ENCODE measurements around the gene CORO6.

The CORO6 gene

DNA sequence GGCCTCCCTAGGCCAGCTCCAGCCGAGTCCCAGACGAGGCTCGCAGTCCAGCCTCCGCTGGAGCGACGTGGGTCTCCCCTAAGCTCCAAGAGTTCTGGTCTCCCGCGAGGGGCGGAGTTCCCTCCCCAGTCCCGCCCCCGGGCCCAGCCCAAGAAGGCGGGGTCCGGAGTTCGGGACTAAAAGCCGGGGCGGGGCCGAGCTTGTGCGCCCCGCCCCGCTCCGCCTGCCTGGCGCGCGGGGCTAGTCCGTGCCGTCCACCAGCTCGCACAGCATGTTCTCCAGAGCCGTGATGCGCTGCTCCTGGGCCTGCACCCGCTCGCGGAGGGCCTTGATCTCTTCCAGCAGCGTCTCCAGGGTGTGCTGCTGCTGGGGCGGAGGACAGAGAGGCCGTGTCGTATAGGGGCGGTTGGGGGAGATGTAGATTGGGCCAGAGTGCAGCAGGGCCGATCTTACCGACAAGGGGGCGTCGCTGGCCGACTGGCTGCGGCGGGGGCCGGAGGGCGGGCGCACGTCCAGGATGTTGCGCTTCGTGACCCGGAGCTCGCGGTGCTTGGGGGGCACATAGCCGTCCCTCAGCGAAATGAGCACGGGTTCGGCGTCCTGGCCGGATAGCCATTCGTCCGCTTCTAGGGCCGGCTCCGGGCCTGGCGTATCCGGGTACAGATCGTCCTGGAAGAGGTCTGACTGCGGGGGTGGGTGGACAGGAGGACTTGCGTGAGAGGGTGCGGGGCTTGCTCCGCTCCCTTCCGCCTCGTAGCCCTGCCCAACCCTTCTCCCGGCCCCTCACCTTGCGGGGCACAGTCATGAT, 7.0 kb downstream of the CORO6 start:
- H3K4me1 ChIP-seq, result peaks cover 8% of the 10 kb centered on the region
- in situ Hi-C loops (cut with MboI; ENCODE audit: low sequenced_read_pairs), result loop anchor here (5.0 to 25.0 kb wide), 2 partner anchors 48 to 322 kb away; partner anchors contain the start of genes ABHD15, EFCAB5, SSH2 and TP53I13

DNA sequence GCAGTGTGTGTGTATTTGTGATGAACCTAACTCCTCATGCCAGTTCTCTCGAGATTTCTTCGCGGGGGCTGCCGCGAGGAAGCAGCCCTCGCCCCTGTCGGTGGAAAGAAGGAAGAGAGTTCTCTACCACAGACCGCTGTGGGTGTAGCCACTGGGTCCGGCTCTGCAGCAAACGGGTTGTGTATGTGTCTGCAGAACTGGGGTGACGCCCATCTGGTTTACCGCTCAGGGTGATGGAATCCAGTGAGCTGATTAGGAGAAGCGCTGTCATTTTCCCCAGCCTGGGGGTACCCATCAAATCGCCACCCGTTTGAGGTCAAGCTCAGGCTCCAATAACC, 7.7 kb downstream of the CORO6 start:
- no peaks in the 10 kb centered on the region for H3K27me3 ChIP-seq (ENCODE audit: low read depth)
- peaks cover 3% of the 10 kb centered on the region; the same call in 1 of the 2 replicates for H3K36me3 ChIP-seq (replicated peaks)
- H3K9me3 ChIP-seq, result no peaks in the 10 kb centered on the region
- no peak for DNase-seq (ENCODE audit: low spot score in 2 of 2)
- in situ Hi-C loops (cut with MboI; ENCODE audit: low sequenced_read_pairs), result loop anchor here (5.0 to 25.0 kb wide), 2 partner anchors 48 to 322 kb away; partner anchors contain the start of genes ABHD15, EFCAB5, SSH2 and TP53I13
- H3K4me3 ChIP-seq, result no peak overlapping the region
- peaks cover 8% of the 10 kb centered on the region for H3K4me1 ChIP-seq

More for the DNA sequence above, 7.0 kb downstream of the CORO6 start:
- no peak for DNase-seq (ENCODE audit: low spot score in 2 of 2)
- Histone ChIP-seq H3K36me3 (replicated peaks) (peaks cover 3% of the 10 kb centered on the region; the same call in 1 of the 2 replicates), H3K4me3 (no peak overlapping the region), H3K27me3 (ENCODE audit: low read depth) (no peaks in the 10 kb centered on the region), H3K9me3 (no peaks in the 10 kb centered on the region)

DNA sequence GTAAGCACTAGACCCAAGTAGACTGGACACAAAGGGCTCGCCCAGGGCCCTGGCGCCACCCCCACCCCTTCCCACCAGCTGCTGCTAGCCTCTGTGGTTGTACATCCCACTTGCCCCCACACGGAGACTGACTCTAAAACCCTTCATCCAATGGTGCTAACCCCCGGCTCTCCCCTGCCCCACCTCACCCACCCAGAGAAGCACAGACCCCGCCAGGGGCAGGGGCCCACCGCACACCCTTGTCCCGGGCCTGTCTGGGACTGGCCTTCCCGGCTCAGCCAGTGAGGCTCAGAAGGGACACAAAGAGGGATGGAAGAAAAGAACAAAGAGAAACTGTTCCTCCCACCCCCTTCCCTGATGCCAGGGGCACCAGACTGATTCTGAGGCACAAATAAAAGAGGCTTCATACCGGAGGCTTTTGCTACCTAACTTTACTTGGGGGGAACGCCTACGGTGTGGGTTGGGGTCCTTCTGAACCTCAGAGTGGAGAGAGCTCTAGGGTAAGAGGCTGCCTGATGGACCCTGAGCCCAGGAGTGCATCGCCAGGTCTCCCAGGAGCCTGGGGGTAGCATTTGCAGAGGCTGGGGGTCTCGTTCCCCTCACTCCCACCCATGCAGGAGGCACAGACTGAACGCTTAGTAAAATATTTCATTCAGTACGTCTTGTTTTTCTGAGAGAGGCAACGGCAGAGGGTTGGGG, 8.2 kb downstream of the CORO6 start:
- DNase-seq (ENCODE audit: low spot score in 2 of 2), result no peak
- in situ Hi-C loops (cut with MboI; ENCODE audit: low sequenced_read_pairs), result loop anchor here (5.0 to 25.0 kb wide), 2 partner anchors 47 to 323 kb away; partner anchors contain the start of genes ABHD15, EFCAB5, SSH2 and TP53I13
- peaks cover 8% of the 10 kb centered on the region for H3K4me1 ChIP-seq

DNA sequence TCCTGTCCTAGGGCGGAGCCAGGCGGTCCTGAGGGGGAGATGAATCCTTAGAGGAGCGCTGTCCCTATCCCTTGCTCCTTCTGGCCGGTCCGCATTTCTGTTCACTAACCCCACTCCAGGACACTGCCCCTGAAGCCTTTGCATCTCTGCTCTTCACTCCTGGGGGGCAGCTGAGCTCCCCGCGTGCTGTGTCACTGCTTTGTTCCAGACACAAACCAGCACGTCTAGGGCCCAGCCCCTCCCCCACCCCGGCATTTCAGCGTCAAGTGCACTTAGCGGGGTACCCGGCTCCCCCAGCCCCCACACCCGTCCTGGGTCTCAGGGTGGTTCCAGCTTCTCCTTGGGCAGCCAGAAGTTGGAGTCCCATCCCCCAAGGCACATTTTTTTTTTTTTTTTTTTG, 8.9 kb downstream of the CORO6 start:
- Histone ChIP-seq H3K36me3 (replicated peaks) (peaks cover 3% of the 10 kb centered on the region; the same call in 1 of the 2 replicates), H3K9me3 (no peaks in the 10 kb centered on the region), H3K27me3 (ENCODE audit: low read depth) (no peaks in the 10 kb centered on the region), H3K4me1 (peaks cover 8% of the 10 kb centered on the region), H3K4me3 (no peak overlapping the region)
- no peak for DNase-seq (ENCODE audit: low spot score in 2 of 2)
- in situ Hi-C loops (cut with MboI; ENCODE audit: low sequenced_read_pairs), result loop anchor here (25.0 kb wide), 1 partner anchor 323 kb away; the partner anchor contains the start of genes EFCAB5 and SSH2

More for the DNA sequence above, 8.2 kb downstream of the CORO6 start:
- Histone ChIP-seq H3K4me3 (no peak overlapping the region), H3K36me3 (replicated peaks) (peaks cover 3% of the 10 kb centered on the region; the same call in 1 of the 2 replicates), H3K9me3 (no peaks in the 10 kb centered on the region), H3K27me3 (ENCODE audit: low read depth) (no peaks in the 10 kb centered on the region)

DNA sequence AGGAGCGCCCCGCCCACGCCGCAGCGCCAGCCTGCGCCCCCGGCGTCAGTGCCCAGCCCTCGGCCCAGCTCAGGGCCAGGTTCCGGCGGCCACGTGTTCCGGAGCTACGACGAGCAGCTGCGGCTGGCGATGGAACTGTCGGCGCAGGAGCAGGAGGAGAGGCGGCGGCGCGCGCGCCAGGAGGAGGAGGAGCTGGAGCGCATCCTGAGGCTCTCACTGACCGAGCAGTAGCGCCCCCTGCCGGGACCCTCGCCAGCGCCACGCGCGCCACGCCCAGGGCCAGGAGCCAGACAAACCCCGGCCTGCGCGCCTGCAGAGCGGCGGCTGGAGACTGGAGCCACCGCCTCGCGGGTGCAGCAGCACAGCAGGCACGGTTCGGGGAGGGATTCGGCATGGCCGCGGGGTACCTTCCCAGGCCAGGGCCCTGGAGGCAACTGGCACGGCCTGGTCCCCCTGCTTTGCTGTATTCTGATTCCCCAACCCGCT, 9.3 kb downstream of the CORO6 start:
- H3K27me3 ChIP-seq (ENCODE audit: low read depth), result no peaks in the 10 kb centered on the region
- in situ Hi-C loops (cut with MboI; ENCODE audit: low sequenced_read_pairs), result loop anchor here (25.0 kb wide), 1 partner anchor 324 kb away; the partner anchor contains the start of genes EFCAB5 and SSH2
- DNase-seq (ENCODE audit: low spot score in 2 of 2), result no peak
- H3K36me3 ChIP-seq (replicated peaks), result peaks cover 3% of the 10 kb centered on the region; the same call in 1 of the 2 replicates
- H3K4me1 ChIP-seq, result peaks cover 8% of the 10 kb centered on the region
- no peak overlapping the region for H3K4me3 ChIP-seq
- H3K9me3 ChIP-seq, result no peaks in the 10 kb centered on the region

DNA sequence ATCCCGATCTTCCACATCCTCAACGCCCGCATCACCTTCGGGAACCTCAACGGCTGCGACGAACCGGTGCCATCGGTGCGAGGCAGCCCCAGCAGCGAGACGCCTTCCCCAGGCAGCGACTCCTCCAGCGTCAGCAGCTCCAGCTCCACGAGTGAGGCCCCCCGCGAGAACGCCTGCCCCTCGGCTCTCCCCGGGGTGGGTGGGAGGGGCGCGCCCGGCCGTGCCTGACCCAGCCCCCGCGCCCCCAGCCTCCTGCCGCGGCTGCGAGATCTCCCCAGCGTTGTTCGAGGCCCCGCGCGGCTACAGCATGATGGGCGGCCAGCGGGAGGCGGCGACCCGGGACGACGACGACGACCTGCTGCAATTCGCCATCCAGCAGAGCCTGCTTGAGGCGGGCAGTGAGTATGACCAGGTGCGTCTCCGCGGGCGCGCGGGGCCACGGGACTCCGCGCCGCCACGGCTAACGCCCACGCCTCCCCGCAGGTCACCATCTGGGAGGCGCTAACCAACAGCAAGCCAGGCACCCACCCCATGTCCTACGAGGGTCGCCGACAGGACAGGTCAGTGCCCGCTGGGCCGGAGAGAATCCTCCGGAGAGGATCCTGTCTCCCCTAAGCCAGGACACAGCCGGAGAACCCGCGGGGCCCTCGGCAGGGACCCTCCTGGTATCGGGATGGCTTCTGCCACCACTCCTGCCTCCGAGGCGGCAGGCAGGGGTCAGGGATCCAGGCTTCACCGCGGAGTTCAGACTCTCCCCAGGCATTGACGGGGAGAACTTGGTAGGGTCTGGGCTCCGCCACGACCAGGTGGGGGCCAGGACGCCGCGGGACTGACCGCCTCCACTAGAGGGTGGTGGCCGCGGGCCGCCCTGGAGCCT, 10.1 kb downstream of the CORO6 start:
- no peak for DNase-seq (ENCODE audit: low spot score in 2 of 2)
- Histone ChIP-seq H3K4me1 (peaks cover 5% of the 10 kb centered on the region), H3K27me3 (ENCODE audit: low read depth) (no peaks in the 10 kb centered on the region), H3K36me3 (replicated peaks) (peaks cover 3% of the 10 kb centered on the region; the same call in 1 of the 2 replicates), H3K4me3 (no peak overlapping the region), H3K9me3 (no peaks in the 10 kb centered on the region)
- in situ Hi-C loops (cut with MboI; ENCODE audit: low sequenced_read_pairs), result loop anchor here (25.0 kb wide), 1 partner anchor 325 kb away; the partner anchor contains the start of genes EFCAB5 and SSH2

DNA sequence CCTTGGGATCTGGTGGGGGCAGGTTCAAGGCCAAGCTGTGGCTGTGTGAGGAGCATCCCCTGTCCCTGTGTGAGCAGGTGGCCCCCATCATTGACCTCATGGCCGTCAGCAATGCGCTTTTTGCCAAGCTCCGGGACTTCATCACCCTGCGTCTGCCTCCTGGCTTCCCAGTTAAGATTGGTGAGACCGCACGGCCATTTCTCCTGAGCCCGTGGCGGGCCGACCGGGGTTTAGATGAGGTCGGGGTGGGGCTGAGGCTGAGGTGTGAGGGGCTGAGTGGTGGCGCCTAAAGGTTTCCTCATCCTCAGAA, 10.7 kb downstream of the CORO6 start:
- H3K27me3 ChIP-seq (ENCODE audit: low read depth), result no peaks in the 10 kb centered on the region
- in situ Hi-C loops (cut with MboI; ENCODE audit: low sequenced_read_pairs), result loop anchor here (25.0 kb wide), 1 partner anchor 325 kb away; the partner anchor contains the start of genes EFCAB5 and SSH2
- H3K4me3 ChIP-seq, result no peak overlapping the region
- H3K4me1 ChIP-seq, result no peaks in the 10 kb centered on the region
- H3K9me3 ChIP-seq, result no peaks in the 10 kb centered on the region
- H3K36me3 ChIP-seq (replicated peaks), result peaks cover 3% of the 10 kb centered on the region; the same call in 1 of the 2 replicates
- DNase-seq (ENCODE audit: low spot score in 2 of 2), result no peak

DNA sequence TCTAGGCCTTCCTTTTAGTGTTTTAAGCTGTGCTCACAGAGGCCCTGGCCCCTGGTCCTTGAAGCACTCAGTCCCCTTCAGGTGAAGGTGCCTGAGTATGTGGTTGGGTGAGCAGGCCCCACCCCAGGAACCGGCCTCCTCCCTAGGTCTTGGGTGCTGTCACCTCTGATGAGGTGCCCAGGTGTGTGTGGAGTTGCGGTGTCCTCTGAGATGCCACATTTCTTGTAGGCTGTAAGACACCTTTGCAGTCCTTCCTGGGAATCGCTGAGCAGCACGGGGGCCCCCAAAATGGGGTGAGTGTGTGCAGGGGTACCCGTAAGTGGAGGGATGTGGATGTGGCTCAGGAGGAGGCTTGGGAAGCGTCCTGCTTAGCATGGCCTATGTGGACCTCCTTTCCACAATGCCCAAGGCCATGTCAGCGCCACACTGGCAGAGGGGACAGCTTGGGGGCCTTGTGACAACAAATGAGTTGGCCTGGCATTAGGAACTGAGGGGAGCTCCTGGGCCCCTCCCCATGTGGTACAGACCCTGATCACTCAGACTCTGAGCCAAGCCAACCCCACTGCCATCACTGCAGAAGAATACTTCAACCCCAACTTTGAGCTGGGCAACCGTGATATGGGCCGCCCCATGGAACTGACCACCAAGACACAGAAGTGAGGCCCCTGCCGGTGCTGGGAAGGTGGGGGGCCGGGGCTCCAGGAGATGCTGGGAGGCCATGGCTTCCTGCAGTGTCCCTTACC, 11.2 kb downstream of the CORO6 start:
- H3K27me3 ChIP-seq (ENCODE audit: low read depth), result no peaks in the 10 kb centered on the region
- in situ Hi-C loops (cut with MboI; ENCODE audit: low sequenced_read_pairs), result loop anchor here (25.0 kb wide), 1 partner anchor 326 kb away; the partner anchor contains the start of genes EFCAB5 and SSH2
- peaks cover 3% of the 10 kb centered on the region; the same call in 1 of the 2 replicates for H3K36me3 ChIP-seq (replicated peaks)
- no peak overlapping the region for H3K4me3 ChIP-seq
- no peaks in the 10 kb centered on the region for H3K9me3 ChIP-seq
- no peaks in the 10 kb centered on the region for H3K4me1 ChIP-seq
- DNase-seq (ENCODE audit: low spot score in 2 of 2), result no peak

DNA sequence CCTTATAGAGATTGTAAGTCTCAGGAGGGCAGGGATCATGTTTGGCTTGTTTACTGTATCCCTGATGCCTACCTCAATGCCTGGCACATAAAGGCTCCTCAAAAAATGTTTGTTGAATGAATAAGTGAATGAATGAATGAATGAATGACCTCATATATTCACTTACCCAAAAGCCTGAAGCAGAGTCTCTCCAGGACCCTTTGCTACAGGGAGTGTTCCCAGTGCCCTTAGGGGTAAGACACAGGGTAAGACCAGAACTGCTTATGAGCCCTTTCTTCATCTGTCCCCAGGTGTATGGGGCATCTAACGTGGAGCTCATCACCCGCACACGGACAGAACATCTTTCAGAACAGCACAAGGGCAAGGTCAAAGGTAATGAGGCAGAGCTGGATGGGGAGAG, 12.3 kb downstream of the CORO6 start:
- Histone ChIP-seq H3K27me3 (ENCODE audit: low read depth) (no peaks in the 10 kb centered on the region), H3K4me1 (no peaks in the 10 kb centered on the region), H3K4me3 (no peak overlapping the region), H3K36me3 (replicated peaks) (peaks cover 3% of the 10 kb centered on the region; the same call in 1 of the 2 replicates), H3K9me3 (no peaks in the 10 kb centered on the region)
- in situ Hi-C loops (cut with MboI; ENCODE audit: low sequenced_read_pairs), result loop anchor here (25.0 kb wide), 1 partner anchor 327 kb away; the partner anchor contains the start of genes EFCAB5 and SSH2
- no peak for DNase-seq (ENCODE audit: low spot score in 2 of 2)

DNA sequence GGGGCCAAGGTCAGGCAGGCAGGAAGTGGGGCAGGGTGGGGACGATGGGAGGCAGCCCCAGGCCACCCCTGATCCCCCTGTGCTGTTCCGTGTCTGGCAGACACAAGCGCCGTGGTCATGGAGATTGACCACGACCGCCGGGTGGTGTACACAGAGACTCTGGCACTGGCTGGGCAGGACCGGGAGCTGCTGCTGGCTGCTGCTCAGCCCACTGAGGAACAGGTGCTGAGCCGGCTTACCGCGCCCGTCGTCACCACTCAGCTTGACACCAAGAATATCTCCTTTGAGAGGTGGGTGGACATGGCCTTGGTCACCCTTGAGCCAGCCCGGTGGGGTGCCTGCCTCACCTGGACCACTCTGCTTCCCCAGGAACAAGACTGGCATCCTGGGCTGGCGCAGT, 13.7 kb downstream of the CORO6 start:
- in situ Hi-C loops (cut with MboI; ENCODE audit: low sequenced_read_pairs), result loop anchor here (25.0 kb wide), 1 partner anchor 328 kb away; the partner anchor contains the start of genes EFCAB5 and SSH2
- H3K36me3 ChIP-seq (replicated peaks), result peaks cover 3% of the 10 kb centered on the region; the same call in 1 of the 2 replicates
- no peak overlapping the region for H3K4me3 ChIP-seq
- H3K4me1 ChIP-seq, result no peaks in the 10 kb centered on the region; the same call in 1 of the 2 replicates
- H3K9me3 ChIP-seq, result no peaks in the 10 kb centered on the region
- DNase-seq (ENCODE audit: low spot score in 2 of 2), result no peak
- no peaks in the 10 kb centered on the region for H3K27me3 ChIP-seq (ENCODE audit: low read depth)

DNA sequence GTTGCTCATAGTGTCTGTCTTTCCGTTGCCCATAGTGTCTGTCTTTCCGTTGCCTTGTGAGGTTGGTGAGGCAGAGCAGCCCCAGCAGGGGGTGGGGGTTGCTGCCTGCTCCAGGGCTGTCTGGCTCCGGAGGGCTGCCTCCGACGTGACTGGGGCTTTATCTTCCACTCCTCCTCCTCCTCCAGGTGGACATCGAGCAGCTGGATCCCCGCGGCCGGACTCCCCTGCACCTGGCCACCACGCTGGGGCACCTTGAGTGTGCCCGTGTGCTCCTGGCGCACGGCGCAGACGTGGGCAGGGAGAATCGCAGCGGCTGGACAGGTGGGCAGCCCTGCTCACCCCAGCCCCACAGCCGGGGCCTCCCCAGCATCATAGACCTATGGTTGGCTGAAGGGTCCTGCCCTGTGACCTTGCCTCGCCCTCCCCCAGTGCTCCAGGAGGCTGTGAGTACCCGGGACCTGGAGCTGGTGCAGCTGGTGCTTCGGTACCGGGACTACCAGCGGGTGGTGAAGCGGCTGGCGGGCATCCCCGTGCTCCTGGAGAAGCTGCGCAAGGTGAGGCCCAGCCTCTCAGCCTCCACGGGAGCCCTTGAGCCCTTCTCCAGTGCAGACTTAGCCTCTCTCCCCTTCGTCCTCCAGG, 15.0 kb downstream of the CORO6 start:
- Histone ChIP-seq H3K4me1 (no peaks in the 10 kb centered on the region; the same call in 1 of the 2 replicates), H3K4me3 (no peak overlapping the region), H3K36me3 (replicated peaks) (peaks cover under 1% of the 10 kb centered on the region; the same call in 1 of the 2 replicates), H3K9me3 (no peaks in the 10 kb centered on the region), H3K27me3 (ENCODE audit: low read depth) (no peaks in the 10 kb centered on the region)
- no peak for DNase-seq (ENCODE audit: low spot score in 2 of 2)
- in situ Hi-C loops (cut with MboI; ENCODE audit: low sequenced_read_pairs), result loop anchor here (25.0 kb wide), 1 partner anchor 330 kb away; the partner anchor contains the start of genes EFCAB5 and SSH2

Data from HAP-1 (cell line).